HepG2 (cell line): ENCODE results near the gene VNN1. TPM values are rescaled to one million over a fixed set of nuclear protein-coding genes. Genes with fewer than 3 reads are reported as not detected.

Source experiments
- DPF2 ChIP-seq: sonication (generic); formaldehyde crosslinking; IDR thresholded peaks from 2 replicates; pipeline ENCODE4 v1.4.0; 2020; ENCODE audit warnings: mild to moderate bottlenecking, low read depth, missing genetic modification reagents, borderline replicate concordance
- IRF9 ChIP-seq: sonication (generic); formaldehyde crosslinking; IDR thresholded peaks from 2 replicates; pipeline ENCODE4 v1.8.0; 2022; ENCODE audit warnings: missing genetic modification reagents, mild to moderate bottlenecking, borderline replicate concordance
- KAT8 ChIP-seq: IDR thresholded peaks from 2 replicates; pipeline ENCODE4 v1.6.1; 2016; ENCODE audit warnings: missing genetic modification reagents, missing compliant biosample characterization
- KDM1A ChIP-seq: IDR thresholded peaks from 2 replicates; pipeline ENCODE4 v1.6.1; 2016; ENCODE audit warnings: missing compliant biosample characterization
- KDM2A ChIP-seq: sonication (generic); formaldehyde crosslinking; IDR thresholded peaks from 2 replicates; pipeline ENCODE4 v1.4.0; 2020; ENCODE audit warnings: low read depth, missing genetic modification reagents, borderline replicate concordance
- LCORL ChIP-seq, 2 experiments: fragments of 450-650 bp in 1 of 2; sonication (generic) in 1 of 2; formaldehyde crosslinking in 1 of 2; IDR thresholded peaks; 2 replicates each; pipeline versions ENCODE4 v1.5.0 to v1.6.1; 2017 to 2020; ENCODE audit warnings: antibody characterized with exemption in 1 of 2, missing genetic modification reagents in 1 of 2
- MED13 ChIP-seq: sonication (generic); formaldehyde crosslinking; IDR thresholded peaks from 2 replicates; pipeline ENCODE4 v1.5.0; 2020; ENCODE audit warnings: missing genetic modification reagents
- MXD4 ChIP-seq: IDR thresholded peaks from 2 replicates; pipeline ENCODE4 v1.6.1; 2016; ENCODE audit warnings: mild to moderate bottlenecking, missing biosample characterization, missing genetic modification reagents
- MYNN ChIP-seq: sonication (generic); formaldehyde crosslinking; IDR thresholded peaks from 2 replicates; pipeline ENCODE4 v1.4.0; 2020; ENCODE audit warnings: mild to moderate bottlenecking, low read depth, missing genetic modification reagents
- POLR2AphosphoS2 ChIP-seq: IDR thresholded peaks from 2 replicates; pipeline ENCODE4 v1.6.1; 2011; ENCODE audit warnings: low read depth, low read length, improper control_type of control experiment
- RAD21 ChIP-seq: fragments of 450-650 bp; formaldehyde crosslinking; IDR thresholded peaks from 2 replicates; pipeline ENCODE4 v1.5.0; 2020; ENCODE audit warnings: mild to moderate bottlenecking
- RXRB ChIP-seq: IDR thresholded peaks from 2 replicates; pipeline ENCODE4 v1.6.1; 2016; ENCODE audit warnings: borderline replicate concordance, missing genetic modification reagents, missing compliant biosample characterization
- TBX3 ChIP-seq: fragments of 450-650 bp; IDR thresholded peaks from 2 replicates; pipeline ENCODE4 v1.6.1; 2017; ENCODE audit warnings: antibody characterized with exemption, mild to moderate bottlenecking, inconsistent platforms, borderline replicate concordance
- WIZ ChIP-seq: sonication (generic); formaldehyde crosslinking; IDR thresholded peaks from 2 replicates; pipeline ENCODE4 v1.5.1; 2020; ENCODE audit warnings: mild to moderate bottlenecking, missing genetic modification reagents
- XBP1 ChIP-seq: sonication (generic); formaldehyde crosslinking; IDR thresholded peaks from 2 replicates; pipeline ENCODE4 v1.5.0; 2020; ENCODE audit warnings: missing genetic modification reagents
- XRCC5 ChIP-seq: fragments of 200-400 bp; formaldehyde crosslinking; optimal IDR thresholded peaks from 2 replicates; pipeline ENCODE3; 2017; ENCODE audit warnings: mild to moderate bottlenecking, low read length
- ZBTB2 ChIP-seq: sonication (generic); formaldehyde crosslinking; IDR thresholded peaks from 2 replicates; pipeline ENCODE4 v1.8.0; 2022; ENCODE audit warnings: low read depth, missing genetic modification reagents
- ZFP36 ChIP-seq: fragments of 150-350 bp; IDR thresholded peaks from 2 replicates; pipeline ENCODE4 v1.6.1; 2018; ENCODE audit warnings: borderline replicate concordance, low read length, low read depth; ENCODE audit not compliant: partially characterized antibody
- ZNF251 ChIP-seq: sonication (generic); formaldehyde crosslinking; IDR thresholded peaks from 2 replicates; pipeline ENCODE4 v1.9.0; 2021; ENCODE audit warnings: mild to moderate bottlenecking, missing genetic modification reagents
- ZNF274 ChIP-seq: sonication (generic); formaldehyde crosslinking; IDR thresholded peaks from 2 replicates; pipeline ENCODE4 v1.5.1; 2020; ENCODE audit warnings: mild to moderate bottlenecking, missing genetic modification reagents
- ZNF3 ChIP-seq: IDR thresholded peaks from 2 replicates; pipeline ENCODE4 v1.7.0; 2017; ENCODE audit warnings: inconsistent platforms
- ZNF350 ChIP-seq: sonication (generic); formaldehyde crosslinking; IDR thresholded peaks from 2 replicates; pipeline ENCODE4 v1.4.0; 2020; ENCODE audit warnings: mild to moderate bottlenecking, low read depth, missing genetic modification reagents, borderline replicate concordance
- ZNF382 ChIP-seq: sonication (generic); formaldehyde crosslinking; IDR thresholded peaks from 2 replicates; pipeline ENCODE4 v1.5.0; 2020; ENCODE audit warnings: missing genetic modification reagents, mild to moderate bottlenecking, borderline replicate concordance
- ZNF589 ChIP-seq: sonication (generic); formaldehyde crosslinking; conservative IDR thresholded peaks from 2 replicates; pipeline ENCODE4 v1.8.0; 2022; ENCODE audit warnings: mild to moderate bottlenecking, moderate library complexity, missing genetic modification reagents
- ZNF777 ChIP-seq: sonication (generic); formaldehyde crosslinking; IDR thresholded peaks from 2 replicates; pipeline ENCODE4 v1.4.0; 2020; ENCODE audit warnings: missing genetic modification reagents
- ZSCAN29 ChIP-seq: sonication (generic); formaldehyde crosslinking; conservative IDR thresholded peaks from 2 replicates; pipeline ENCODE4 v1.4.0; 2020; ENCODE audit warnings: mild to moderate bottlenecking, missing genetic modification reagents
- polyA plus RNA-seq, 8 experiments: library from polyadenylated mRNA; depleted of rRNA in 3 of 8; stranded (reverse) in 7 of 8; unstranded in 1 of 8; fragments of >200 nt; fragmentation: Illumina TruSeq in 4 of 8; extraction: Trizol in 4 of 8; gene quantifications; 2 replicates each; pipeline versions ENCODE4 v1.2.1 to v1.2.3, GENCODE V29; 2011 to 2016; ENCODE audit warnings: low read depth in 4 of 8, missing spikeins in 1 of 8, mixed read lengths in 1 of 8; ENCODE audit not compliant: insufficient read depth in 1 of 8
- total RNA-seq, 5 experiments: library from RNA; depleted of rRNA; stranded (reverse); fragments of >200 nt; fragmentation: Illumina TruSeq; extraction: Trizol; gene quantifications; 2 replicates each; pipeline ENCODE4 v1.2.3, GENCODE V29; 2016; ENCODE audit warnings: low read depth in 1 of 5
- TF ChIP-seq, protein P1 (sequence below): IDR thresholded peaks from 2 replicates; pipeline ENCODE4 v1.6.1; 2016; ENCODE audit warnings: low read depth
- TF ChIP-seq, protein P2 (sequence below): sonication (generic); formaldehyde crosslinking; IDR thresholded peaks from 2 replicates; pipeline ENCODE4 v1.5.0; 2020; ENCODE audit warnings: missing genetic modification reagents, mild to moderate bottlenecking, borderline replicate concordance

The VNN1 gene
- total and polyA plus RNA-seq, 2 of the 13 experiments (the other 11 are each of a cell fraction or from before 2014, with no cell fraction given): 0.62 to 4.0 TPM

DNA sequence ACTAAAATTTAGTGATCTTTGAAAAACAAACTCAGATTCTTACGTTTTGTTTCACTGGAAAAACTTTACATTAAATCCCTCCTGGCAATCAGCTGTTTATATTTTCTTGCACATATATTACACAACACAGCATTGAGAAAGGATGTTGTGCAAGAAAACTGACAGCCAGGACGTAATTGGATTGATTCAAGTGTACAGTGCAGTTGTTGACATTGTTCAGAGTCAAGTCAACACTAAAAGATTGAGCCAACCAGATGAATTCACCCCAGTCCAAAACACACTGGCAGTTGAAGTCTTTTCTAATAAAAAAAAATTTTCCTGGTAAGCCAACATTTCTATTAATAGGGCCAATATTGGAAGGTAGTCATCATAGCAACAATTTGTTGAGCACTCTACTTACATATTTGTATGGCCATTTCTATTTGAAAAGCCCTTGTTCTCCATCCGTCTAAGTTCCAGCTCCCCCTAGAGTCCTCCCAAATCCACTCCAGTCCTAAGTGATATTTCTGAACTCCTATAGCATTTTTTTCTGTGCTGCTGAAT is 20.9 kb upstream of the VNN1 start (continued):
- no peak for TF ChIP-seq LCORL (IDR thresholded peaks at IDR 0.05)
- peak; percentile 59 for TF ChIP-seq LCORL (CRISPR knock-in tag; IDR thresholded peaks at IDR 0.05)
- no peak for TF ChIP-seq XBP1 (CRISPR knock-in tag)
- no peak for TF ChIP-seq KDM2A (CRISPR knock-in tag)
- TF ChIP-seq XRCC5: no peak
- peak; percentile 97 for TF ChIP-seq DPF2 (CRISPR knock-in tag)
- TF ChIP-seq ZNF3 (CRISPR knock-in tag): peak; percentile 74; the same call in 1 of the 2 replicates
- TF ChIP-seq MXD4 (CRISPR knock-in tag): peak; percentile 64
- TF ChIP-seq RXRB: peak; percentile 97
- no peak; the same call in 1 of the 2 replicates for TF ChIP-seq IRF9 (CRISPR knock-in tag)
- no peak for TF ChIP-seq POLR2AphosphoS2
- TF ChIP-seq WIZ (CRISPR knock-in tag): peak; percentile 86; the same call in 1 of the 2 replicates
- peak; percentile 80; the same call in 1 of the 2 replicates for TF ChIP-seq KAT8 (CRISPR knock-in tag)
- TF ChIP-seq ZNF777 (CRISPR knock-in tag): no peak
- no peak for TF ChIP-seq ZNF382
- TF ChIP-seq ZNF350 (CRISPR knock-in tag): no peak
- TF ChIP-seq ZSCAN29 (CRISPR knock-in tag): 0 out of 2 replicates have a peak, but pooled peaks have one; percentile 40
- TF ChIP-seq, protein P1, sequence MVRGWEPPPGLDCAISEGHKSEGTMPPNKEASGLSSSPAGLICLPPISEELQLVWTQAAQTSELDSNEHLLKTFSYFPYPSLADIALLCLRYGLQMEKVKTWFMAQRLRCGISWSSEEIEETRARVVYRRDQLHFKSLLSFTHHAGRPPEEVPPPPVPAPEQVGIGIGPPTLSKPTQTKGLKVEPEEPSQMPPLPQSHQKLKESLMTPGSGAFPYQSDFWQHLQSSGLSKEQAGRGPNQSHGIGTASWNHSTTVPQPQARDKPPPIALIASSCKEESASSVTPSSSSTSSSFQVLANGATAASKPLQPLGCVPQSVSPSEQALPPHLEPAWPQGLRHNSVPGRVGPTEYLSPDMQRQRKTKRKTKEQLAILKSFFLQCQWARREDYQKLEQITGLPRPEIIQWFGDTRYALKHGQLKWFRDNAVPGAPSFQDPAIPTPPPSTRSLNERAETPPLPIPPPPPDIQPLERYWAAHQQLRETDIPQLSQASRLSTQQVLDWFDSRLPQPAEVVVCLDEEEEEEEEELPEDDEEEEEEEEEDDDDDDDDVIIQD (CRISPR knock-in tag): peak; percentile 95
- TF ChIP-seq ZNF274 (CRISPR knock-in tag): no peak
- TF ChIP-seq ZNF589 (CRISPR knock-in tag): no peak
- TF ChIP-seq RAD21 (CRISPR knock-in tag): no peak
- peak; percentile 86; the same call in 1 of the 2 replicates for TF ChIP-seq TBX3
- TF ChIP-seq, protein P2, sequence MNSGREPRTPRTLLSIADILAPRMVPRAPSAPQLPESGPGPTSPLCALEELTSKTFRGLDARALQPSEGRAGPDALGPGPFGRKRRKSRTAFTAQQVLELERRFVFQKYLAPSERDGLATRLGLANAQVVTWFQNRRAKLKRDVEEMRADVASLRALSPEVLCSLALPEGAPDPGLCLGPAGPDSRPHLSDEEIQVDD (CRISPR knock-in tag): no peak
- peak; percentile 29 for TF ChIP-seq ZFP36
- peak; percentile 91; the same call in 1 of the 2 replicates for TF ChIP-seq KDM1A (CRISPR knock-in tag)
- no peak for TF ChIP-seq ZBTB2 (CRISPR knock-in tag)
- no peak for TF ChIP-seq MED13 (CRISPR knock-in tag)
- TF ChIP-seq MYNN (CRISPR knock-in tag): no peak
- TF ChIP-seq ZNF251 (CRISPR knock-in tag): no peak
